Measurements from ENCODE around the gene CEMP1.
"Not testable (repeated sequence)": the region's sequence is repeated elsewhere in the genome, so short reads cannot be mapped to it uniquely, and the experiment has no call there.

CEMP1 gene

GRCh38 chr16:2540912-2541311 is 9.7 kb upstream of the CEMP1 start:
- H3K4me3 ChIP-seq (ENCODE audit: low read depth, low read length); DNase-seq (ENCODE audit: low read depth): not testable (repeated sequence)

GRCh38 chr16:2539845-2540458 is 8.7 kb upstream of the CEMP1 start:
- not testable (repeated sequence) for H3K4me3 ChIP-seq (ENCODE audit: low read depth, low read length); DNase-seq (ENCODE audit: low read depth)
- peak; percentile 57 for TF ChIP-seq CTCF (IDR thresholded peaks at IDR 0.05; ENCODE audit: low read depth, low read length, missing control alignments)

GRCh38 chr16:2539192-2539844 is 8.1 kb upstream of the CEMP1 start:
- H3K4me3 ChIP-seq (ENCODE audit: low read depth, low read length) = peak overlapping the region; percentile 62; the same call in 1 of the 2 replicates
- not testable (repeated sequence) for DNase-seq (ENCODE audit: low read depth)

GRCh38 chr16:2537451-2538379 is 6.5 kb upstream of the CEMP1 start, which contains the start of gene PDPK1:
Gene PDPK1 (plus strand): TSS chr16:2538021. CDS start chr16:2538113, 92 bp downstream.
- DNase-seq (ENCODE audit: low read depth) = peak; percentile 75
- H3K4me3 ChIP-seq (ENCODE audit: low read depth, low read length) = peak within 1 kb of the TSS; percentile 80
- no peak for TF ChIP-seq CTCF (IDR thresholded peaks at IDR 0.05; ENCODE audit: low read depth, low read length, missing control alignments)

- H3K4me3 ChIP-seq (ENCODE audit: low read depth, low read length) = no peak overlapping the region
- DNase-seq (ENCODE audit: low read depth) = no peak
- no peak for TF ChIP-seq CTCF (IDR thresholded peaks at IDR 0.05; ENCODE audit: low read depth, low read length, missing control alignments)
Observed at GRCh38 chr16:2535625-2536013, 4.4 kb upstream of the CEMP1 start.

- not testable (repeated sequence) for DNase-seq (ENCODE audit: low read depth); H3K4me3 ChIP-seq (ENCODE audit: low read depth, low read length)
Observed at GRCh38 chr16:2534335-2534734, 3.1 kb upstream of the CEMP1 start.

- TF ChIP-seq CTCF (IDR thresholded peaks at IDR 0.05; ENCODE audit: low read depth, low read length, missing control alignments) = no peak
- DNase-seq (ENCODE audit: low read depth) = no peak
- H3K4me3 ChIP-seq (ENCODE audit: low read depth, low read length) = no peak overlapping the region
Observed at GRCh38 chr16:2533912-2534311, 2.7 kb upstream of the CEMP1 start.

- not testable (repeated sequence) for DNase-seq (ENCODE audit: low read depth)
- peak overlapping the region; percentile 75 for H3K4me3 ChIP-seq (ENCODE audit: low read depth, low read length)
Observed at GRCh38 chr16:2533142-2533755, 2.0 kb upstream of the CEMP1 start.

Measured in GM12864 (cell line).